Keratinocyte (primary cell): ENCODE data around the gene TPK1. TPM values are rescaled to one million over a fixed set of nuclear protein-coding genes. Genes with fewer than 3 reads are reported as not detected.

Experiments used
- DNase-seq: peaks from one replicate; pipeline ENCODE4 v3.0.0-alpha.2; 2011; ENCODE audit warnings: low read depth, missing footprints, low spot score
- FAIRE-seq: peaks from 2 replicates; lab custom pipeline; 2011; peaks lifted over from hg19 to GRCh38; lab: Jason Lieb, UNC
- H2AFZ ChIP-seq: 2 replicates; pipeline ENCODE4 v1.6.0; 2012; ENCODE audit warnings: low read length, control low read depth, inconsistent platforms; ENCODE audit not compliant: control insufficient read depth
- H3K27ac ChIP-seq: 2 replicates; pipeline ENCODE4 v1.5.1; 2011; ENCODE audit warnings: low read length; ENCODE audit not compliant: control insufficient read depth, insufficient read depth
- H3K27me3 ChIP-seq: 3 replicates; pipeline ENCODE4 v1.6.0; 2011; ENCODE audit warnings: low read length; ENCODE audit not compliant: control insufficient read depth, insufficient read depth; ENCODE audit errors: extremely low read depth
- H3K36me3 ChIP-seq, 2 experiments: 2 replicates in 1 of 2; 3 replicates in 1 of 2; pipeline ENCODE4 v1.5.1; 2011; ENCODE audit warnings: low read length in 2 of 2, mild to moderate bottlenecking in 1 of 2; ENCODE audit not compliant: control insufficient read depth in 2 of 2, insufficient read depth in 2 of 2; ENCODE audit errors: extremely low read depth in 1 of 2
- H3K4me1 ChIP-seq: 3 replicates; pipeline ENCODE4 v1.5.1; 2011; ENCODE audit warnings: low read length; ENCODE audit not compliant: control insufficient read depth, insufficient read depth; ENCODE audit errors: extremely low read depth
- H3K4me2 ChIP-seq: 3 replicates; pipeline ENCODE4 v1.6.0; 2011; ENCODE audit warnings: low read depth, low read length; ENCODE audit not compliant: control insufficient read depth, insufficient read depth; ENCODE audit errors: extremely low read depth
- H3K4me3 ChIP-seq, 3 experiments: fragments of 200-600 bp in 1 of 3; sonication (generic) in 1 of 3; 2 replicates in 2 of 3; 3 replicates in 1 of 3; pipeline ENCODE4 v1.5.1; 2011 to 2016; ENCODE audit warnings: low read length in 3 of 3, mild to moderate bottlenecking in 3 of 3, control low read depth in 2 of 3, inconsistent platforms in 1 of 3, low read depth in 1 of 3, mixed read lengths in 1 of 3, mixed run types in 1 of 3, moderate library complexity in 1 of 3; ENCODE audit not compliant: control insufficient read depth in 2 of 3, insufficient read depth in 2 of 3; ENCODE audit errors: extremely low read depth in 1 of 3
- H3K79me2 ChIP-seq: 2 replicates; pipeline ENCODE4 v1.6.0; 2012; ENCODE audit warnings: low read length; ENCODE audit not compliant: control insufficient read depth, insufficient read depth
- H3K9ac ChIP-seq: 3 replicates; pipeline ENCODE4 v1.6.0; 2011; ENCODE audit warnings: low read length; ENCODE audit not compliant: control insufficient read depth, insufficient read depth; ENCODE audit errors: extremely low read depth
- H3K9me1 ChIP-seq: 3 replicates; pipeline ENCODE4 v1.6.0; 2011; ENCODE audit warnings: low read length; ENCODE audit not compliant: control insufficient read depth, insufficient read depth; ENCODE audit errors: extremely low read depth
- H3K9me3 ChIP-seq: 2 replicates; pipeline ENCODE4 v1.5.1; 2012; ENCODE audit warnings: low read depth, low read length; ENCODE audit not compliant: control insufficient read depth
- H4K20me1 ChIP-seq: 3 replicates; pipeline ENCODE4 v1.6.0; 2011; ENCODE audit warnings: low read length; ENCODE audit not compliant: control insufficient read depth, insufficient read depth; ENCODE audit errors: extremely low read depth
- EZH2 ChIP-seq: IDR thresholded peaks from one replicate; pipeline ENCODE4 v1.6.1; 2012; ENCODE audit warnings: inconsistent platforms, mild to moderate bottlenecking, low read length, moderate library complexity
- dilution Hi-C: fragments of 300-500 bp; cut with MboI; formaldehyde crosslinking; loops from one replicate; pipeline ENCODE4 v1.7.0; 2020; ENCODE audit warnings: low sequenced_read_pairs; ENCODE audit not compliant: extremely low pct_ligation_motif_present
- polyA plus RNA-seq, 5 experiments: library from polyadenylated mRNA; depleted of rRNA in 3 of 5; stranded (reverse) in 3 of 5; stranded (forward) in 1 of 5; unstranded in 1 of 5; fragments of >200 nt; gene quantifications; 1 replicate in 1 of 5; 2 replicates in 3 of 5; 3 replicates in 1 of 5; pipeline versions ENCODE4 v1.2.1 to v1.2.3, GENCODE V29; 2011 to 2012; ENCODE audit warnings: missing spikeins in 2 of 5, low read depth in 1 of 5, low replicate concordance in 1 of 5
- TF ChIP-seq, protein P1 (sequence below), 3 experiments: IDR thresholded peaks in 1 of 3; conservative IDR thresholded peaks in 1 of 3; optimal IDR thresholded peaks in 1 of 3; 2 replicates in 2 of 3; 3 replicates in 1 of 3; pipeline versions ENCODE3 to v1.5.1; 2011; ENCODE audit warnings: low read length in 3 of 3, mild to moderate bottlenecking in 3 of 3, moderate library complexity in 2 of 3, control low read depth in 1 of 3, inconsistent platforms in 1 of 3; ENCODE audit not compliant: insufficient read depth in 2 of 3; ENCODE audit errors: extremely low read depth in 1 of 3

TPK1 gene
- polyA plus RNA-seq, 1 donor (not counting 4 experiments of a cell fraction or from before 2014, with no cell fraction given): 1.9 TPM

DNA sequence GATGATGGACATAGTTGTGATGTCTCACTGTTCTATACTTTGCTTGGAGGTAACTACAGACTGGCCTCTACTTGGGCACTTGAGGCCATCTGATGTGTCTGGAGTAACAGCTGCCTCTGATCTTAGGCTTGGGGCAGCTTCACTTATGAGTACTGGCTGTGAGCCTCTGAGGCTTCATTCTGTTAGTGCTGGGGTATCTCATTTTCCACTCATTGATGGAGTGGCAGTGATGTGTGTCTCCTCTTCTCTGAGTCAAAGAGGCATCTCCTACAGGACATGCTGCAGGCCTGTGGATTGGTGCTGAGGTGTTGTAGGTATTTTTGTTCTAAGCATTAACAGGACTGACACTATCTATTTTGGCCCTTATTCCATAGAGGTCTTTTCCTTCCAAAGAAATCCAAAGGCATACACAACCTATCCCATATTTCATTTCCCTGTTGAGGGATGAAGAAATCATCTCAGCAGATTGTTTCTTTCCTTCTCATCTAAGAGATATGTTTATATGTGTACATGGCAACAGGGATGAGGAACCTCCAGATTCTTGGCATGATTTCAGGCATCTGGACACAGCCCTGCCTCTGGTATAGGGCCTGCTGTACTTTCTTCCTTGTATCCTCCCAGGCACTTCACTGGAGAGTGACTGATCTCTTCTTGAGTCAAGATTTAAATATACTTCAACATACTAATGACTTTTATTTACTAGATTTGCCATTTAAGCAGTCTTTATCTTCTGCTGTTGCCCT, 366.7 kb downstream of the TPK1 start:
- H3K9me3 ChIP-seq: no peaks in the 10 kb centered on the region
- no peaks in the 10 kb centered on the region for H3K79me2 ChIP-seq
- no peak overlapping the region for H3K4me3 ChIP-seq
- no peaks in the 10 kb centered on the region for H4K20me1 ChIP-seq
- FAIRE-seq (no peak), DNase-seq (no peak)
- no peak overlapping the region for H2AFZ ChIP-seq
- H3K27me3 ChIP-seq: no peaks in the 10 kb centered on the region
- H3K4me1 ChIP-seq: no peaks in the 10 kb centered on the region
- no peak overlapping the region for H3K4me2 ChIP-seq
- no peaks in the 10 kb centered on the region for H3K9me1 ChIP-seq
- H3K36me3 ChIP-seq: no peaks in the 10 kb centered on the region
- dilution Hi-C loops: no loop called here
- H3K27ac ChIP-seq: no peak overlapping the region
- no peak overlapping the region for H3K9ac ChIP-seq
- no peak for TF ChIP-seq EZH2
- TF ChIP-seq, protein P1, sequence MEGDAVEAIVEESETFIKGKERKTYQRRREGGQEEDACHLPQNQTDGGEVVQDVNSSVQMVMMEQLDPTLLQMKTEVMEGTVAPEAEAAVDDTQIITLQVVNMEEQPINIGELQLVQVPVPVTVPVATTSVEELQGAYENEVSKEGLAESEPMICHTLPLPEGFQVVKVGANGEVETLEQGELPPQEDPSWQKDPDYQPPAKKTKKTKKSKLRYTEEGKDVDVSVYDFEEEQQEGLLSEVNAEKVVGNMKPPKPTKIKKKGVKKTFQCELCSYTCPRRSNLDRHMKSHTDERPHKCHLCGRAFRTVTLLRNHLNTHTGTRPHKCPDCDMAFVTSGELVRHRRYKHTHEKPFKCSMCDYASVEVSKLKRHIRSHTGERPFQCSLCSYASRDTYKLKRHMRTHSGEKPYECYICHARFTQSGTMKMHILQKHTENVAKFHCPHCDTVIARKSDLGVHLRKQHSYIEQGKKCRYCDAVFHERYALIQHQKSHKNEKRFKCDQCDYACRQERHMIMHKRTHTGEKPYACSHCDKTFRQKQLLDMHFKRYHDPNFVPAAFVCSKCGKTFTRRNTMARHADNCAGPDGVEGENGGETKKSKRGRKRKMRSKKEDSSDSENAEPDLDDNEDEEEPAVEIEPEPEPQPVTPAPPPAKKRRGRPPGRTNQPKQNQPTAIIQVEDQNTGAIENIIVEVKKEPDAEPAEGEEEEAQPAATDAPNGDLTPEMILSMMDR (optimal IDR thresholded peaks at IDR 0.05 in 1 of 3, IDR thresholded peaks at IDR 0.05 in 1 of 3, conservative IDR thresholded peaks at IDR 0.05 in 1 of 3; ENCODE audit: extremely low read depth in 1 of 3, insufficient read depth in 2 of 3, low read length in 3 of 3): no peak

DNA sequence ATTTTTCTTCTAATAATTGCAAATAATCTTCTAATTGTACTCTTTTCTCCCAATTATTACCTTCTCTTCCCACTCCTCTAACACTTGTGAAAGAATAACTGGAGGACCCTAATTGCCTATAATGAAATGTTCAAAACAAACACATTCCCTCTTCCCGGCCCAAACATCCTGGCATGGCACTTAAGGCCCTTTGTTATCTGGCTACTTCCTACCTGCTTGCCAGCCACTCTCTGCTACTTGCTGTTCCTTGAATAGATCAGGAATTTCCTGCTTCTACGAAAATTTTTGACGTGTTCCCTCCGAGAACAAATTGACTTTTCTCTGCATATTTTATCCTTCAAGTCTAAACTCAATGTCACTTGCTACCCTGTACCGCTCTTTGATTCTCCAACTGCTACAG, 376.2 kb downstream of the TPK1 start:
- no peak overlapping the region for H3K4me3 ChIP-seq
- H3K4me1 ChIP-seq: no peaks in the 10 kb centered on the region
- TF ChIP-seq, protein P1 (optimal IDR thresholded peaks at IDR 0.05 in 1 of 3, IDR thresholded peaks at IDR 0.05 in 1 of 3, conservative IDR thresholded peaks at IDR 0.05 in 1 of 3; ENCODE audit: extremely low read depth in 1 of 3, insufficient read depth in 2 of 3, low read length in 3 of 3): no peak
- no peak for TF ChIP-seq EZH2
- no peaks in the 10 kb centered on the region for H3K9me3 ChIP-seq
- no peak overlapping the region for H2AFZ ChIP-seq
- DNase-seq (no peak), FAIRE-seq (no peak)
- no peaks in the 10 kb centered on the region for H3K79me2 ChIP-seq
- no peak overlapping the region for H3K4me2 ChIP-seq
- no peaks in the 10 kb centered on the region for H3K9me1 ChIP-seq
- H3K27ac ChIP-seq: no peak overlapping the region
- no peaks in the 10 kb centered on the region for H3K27me3 ChIP-seq
- dilution Hi-C loops: no loop called here
- H4K20me1 ChIP-seq: no peaks in the 10 kb centered on the region
- H3K36me3 ChIP-seq: no peaks in the 10 kb centered on the region
- no peak overlapping the region for H3K9ac ChIP-seq
